Measurements from ENCODE around the gene SIDT1.
"Not testable (repeated sequence)": the region's sequence is repeated elsewhere in the genome, so short reads cannot be mapped to it uniquely, and the experiment has no call there.

Gene SIDT1

DNA sequence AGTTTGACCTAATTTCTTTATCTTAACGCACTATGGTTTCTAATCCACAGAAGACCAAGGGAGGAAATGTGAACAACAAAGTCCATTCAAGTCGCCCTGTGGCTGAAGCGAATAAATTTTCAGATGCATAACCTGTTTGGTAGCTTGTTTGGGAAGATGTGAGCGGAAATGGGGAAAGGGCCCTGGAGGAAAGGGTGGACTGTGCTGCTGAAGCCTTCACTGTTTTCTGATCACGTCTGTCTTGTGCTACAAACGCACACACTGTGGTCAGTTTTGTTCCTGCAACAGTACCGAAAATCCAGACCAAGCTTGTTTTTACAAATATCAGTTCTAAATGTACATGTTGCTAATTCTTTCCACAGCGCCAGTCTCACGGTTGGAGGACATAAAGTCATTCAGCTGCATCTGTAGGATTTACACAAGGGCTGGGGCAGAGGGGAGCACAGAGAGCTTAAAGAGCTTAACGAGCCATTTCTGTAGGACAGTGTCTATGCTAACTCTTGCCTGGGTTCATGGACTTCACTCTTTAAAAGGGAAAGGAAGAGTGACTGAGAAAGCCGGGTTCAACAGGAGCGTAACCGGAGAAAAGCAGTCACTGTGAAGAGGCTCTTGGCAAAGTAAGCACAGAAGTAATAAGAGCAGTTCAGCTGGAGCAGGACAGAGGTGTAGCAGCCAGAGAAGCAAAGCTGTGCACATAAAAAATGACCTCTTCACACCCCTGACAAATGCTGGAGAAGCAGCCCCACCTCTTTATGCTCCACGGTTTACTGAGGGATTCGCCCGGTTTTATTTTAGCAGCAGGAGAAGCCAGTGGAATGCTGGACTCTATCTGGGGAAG is 97.4 kb downstream of the SIDT1 start:
- TF ChIP-seq, protein P1, sequence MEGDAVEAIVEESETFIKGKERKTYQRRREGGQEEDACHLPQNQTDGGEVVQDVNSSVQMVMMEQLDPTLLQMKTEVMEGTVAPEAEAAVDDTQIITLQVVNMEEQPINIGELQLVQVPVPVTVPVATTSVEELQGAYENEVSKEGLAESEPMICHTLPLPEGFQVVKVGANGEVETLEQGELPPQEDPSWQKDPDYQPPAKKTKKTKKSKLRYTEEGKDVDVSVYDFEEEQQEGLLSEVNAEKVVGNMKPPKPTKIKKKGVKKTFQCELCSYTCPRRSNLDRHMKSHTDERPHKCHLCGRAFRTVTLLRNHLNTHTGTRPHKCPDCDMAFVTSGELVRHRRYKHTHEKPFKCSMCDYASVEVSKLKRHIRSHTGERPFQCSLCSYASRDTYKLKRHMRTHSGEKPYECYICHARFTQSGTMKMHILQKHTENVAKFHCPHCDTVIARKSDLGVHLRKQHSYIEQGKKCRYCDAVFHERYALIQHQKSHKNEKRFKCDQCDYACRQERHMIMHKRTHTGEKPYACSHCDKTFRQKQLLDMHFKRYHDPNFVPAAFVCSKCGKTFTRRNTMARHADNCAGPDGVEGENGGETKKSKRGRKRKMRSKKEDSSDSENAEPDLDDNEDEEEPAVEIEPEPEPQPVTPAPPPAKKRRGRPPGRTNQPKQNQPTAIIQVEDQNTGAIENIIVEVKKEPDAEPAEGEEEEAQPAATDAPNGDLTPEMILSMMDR (IDR thresholded peaks at IDR 0.05; ENCODE audit: low read depth, low read length) = no peak
- no peaks in the 10 kb centered on the region for H3K9me3 ChIP-seq (ENCODE audit: severe bottlenecking)
- H3K4me3 ChIP-seq (ENCODE audit: low read depth, low read length) = no peak overlapping the region
- H3K27ac ChIP-seq = no peak overlapping the region
- DNase-seq = peak; percentile 30
- H3K27me3 ChIP-seq (ENCODE audit: insufficient read depth, low read depth, severe bottlenecking) = no peaks in the 10 kb centered on the region
- no peaks in the 10 kb centered on the region for H3K36me3 ChIP-seq

DNA sequence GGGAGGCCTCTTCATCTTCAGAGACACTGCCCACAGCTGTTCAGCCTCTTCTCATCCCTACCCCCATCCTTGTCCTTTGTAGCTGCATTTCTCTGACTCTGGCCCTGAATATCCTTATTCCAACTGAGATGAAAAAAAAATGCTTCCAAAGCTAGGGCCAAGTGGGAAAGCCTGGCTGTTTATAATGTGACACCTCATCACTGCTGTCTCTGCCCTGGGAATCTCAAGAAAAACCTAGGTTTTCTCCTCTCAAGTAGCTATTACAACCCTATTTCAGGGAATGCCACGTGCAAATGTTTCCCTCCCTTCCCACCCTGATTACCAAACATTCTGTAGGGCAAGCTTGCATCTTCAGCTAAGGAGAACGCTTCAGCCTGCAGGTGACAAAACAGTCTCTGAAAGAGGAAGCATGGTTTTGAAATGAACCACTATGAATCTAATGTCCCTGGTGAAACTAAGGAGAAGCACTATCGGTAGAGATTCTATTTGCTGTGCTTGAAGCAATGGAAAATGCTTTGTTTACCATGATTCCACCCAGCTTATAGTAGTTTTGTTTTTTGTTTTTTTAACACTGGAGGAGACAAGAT is 98.7 kb downstream of the SIDT1 start:
- Histone ChIP-seq H3K36me3 (no peaks in the 10 kb centered on the region), H3K27me3 (ENCODE audit: insufficient read depth, low read depth, severe bottlenecking) (no peaks in the 10 kb centered on the region), H3K27ac (no peak overlapping the region), H3K4me3 (ENCODE audit: low read depth, low read length) (no peak overlapping the region), H3K9me3 (ENCODE audit: severe bottlenecking) (no peaks in the 10 kb centered on the region)
- TF ChIP-seq, protein P1 (IDR thresholded peaks at IDR 0.05; ENCODE audit: low read depth, low read length) = no peak
- no peak for DNase-seq

DNA sequence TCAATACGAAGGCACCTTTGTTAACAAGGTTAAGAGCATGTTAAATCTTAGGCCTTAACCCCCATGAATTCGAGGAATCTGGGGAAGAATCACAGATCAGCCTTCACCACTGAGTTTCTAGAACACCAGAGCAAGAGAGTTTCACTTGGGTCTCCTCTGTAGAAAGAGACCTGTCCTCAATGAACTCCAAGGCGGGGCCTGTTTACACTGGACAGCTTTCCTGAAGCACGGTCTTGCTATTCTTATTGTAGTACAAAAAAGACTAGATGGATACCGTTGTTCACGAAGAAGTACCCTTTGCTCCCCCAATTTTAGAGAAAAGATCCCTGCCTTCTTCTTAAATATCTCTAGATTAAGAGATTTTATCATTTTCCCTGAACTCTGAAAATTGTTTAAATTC is 99.2 kb downstream of the SIDT1 start:
- TF ChIP-seq, protein P1 (IDR thresholded peaks at IDR 0.05; ENCODE audit: low read depth, low read length) = no peak
- Histone ChIP-seq H3K36me3 (no peaks in the 10 kb centered on the region), H3K27ac (no peak overlapping the region), H3K4me3 (ENCODE audit: low read depth, low read length) (no peak overlapping the region), H3K27me3 (ENCODE audit: insufficient read depth, low read depth, severe bottlenecking) (no peaks in the 10 kb centered on the region), H3K9me3 (ENCODE audit: severe bottlenecking) (no peaks in the 10 kb centered on the region)
- no peak for DNase-seq

DNA sequence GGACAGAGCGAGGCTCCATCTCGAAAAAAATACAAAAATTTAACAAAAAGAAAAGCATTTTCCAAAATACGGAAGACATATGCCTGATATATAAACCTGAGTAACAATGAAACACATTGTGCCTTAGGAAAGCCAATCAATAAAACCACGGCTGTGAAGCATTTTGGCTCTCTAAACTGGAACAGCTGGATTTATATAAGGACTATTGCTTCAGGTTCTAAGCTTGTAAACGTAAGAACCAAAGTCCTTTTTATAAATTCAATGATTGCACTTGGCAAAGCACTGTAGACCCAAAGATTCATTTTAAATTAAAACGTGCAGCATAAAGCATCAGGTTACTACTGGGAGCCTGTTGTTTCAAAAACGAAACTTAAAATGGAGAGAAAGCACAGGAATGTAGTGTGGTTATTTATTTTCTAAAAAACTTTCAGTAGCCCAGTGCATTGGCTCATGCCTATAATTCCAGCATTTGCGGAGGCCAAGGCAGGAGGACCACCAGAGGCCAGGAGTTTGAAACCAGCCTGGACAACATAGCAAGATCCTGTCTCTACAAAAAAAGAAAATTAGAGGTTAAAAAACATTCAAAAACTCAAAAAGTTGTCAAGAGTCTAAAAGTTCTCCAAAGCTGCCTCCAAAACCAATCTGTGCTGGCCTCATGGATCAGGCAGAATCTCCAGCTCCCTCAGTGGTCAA is 102.6 kb downstream of the SIDT1 start:
- Histone ChIP-seq H3K4me3 (ENCODE audit: low read depth, low read length) (no peak overlapping the region), H3K27me3 (ENCODE audit: insufficient read depth, low read depth, severe bottlenecking) (no peaks in the 10 kb centered on the region), H3K27ac (no peak overlapping the region), H3K9me3 (ENCODE audit: severe bottlenecking) (no peaks in the 10 kb centered on the region), H3K36me3 (no peaks in the 10 kb centered on the region)
- DNase-seq = no peak
- TF ChIP-seq, protein P1 (IDR thresholded peaks at IDR 0.05; ENCODE audit: low read depth, low read length) = no peak

DNA sequence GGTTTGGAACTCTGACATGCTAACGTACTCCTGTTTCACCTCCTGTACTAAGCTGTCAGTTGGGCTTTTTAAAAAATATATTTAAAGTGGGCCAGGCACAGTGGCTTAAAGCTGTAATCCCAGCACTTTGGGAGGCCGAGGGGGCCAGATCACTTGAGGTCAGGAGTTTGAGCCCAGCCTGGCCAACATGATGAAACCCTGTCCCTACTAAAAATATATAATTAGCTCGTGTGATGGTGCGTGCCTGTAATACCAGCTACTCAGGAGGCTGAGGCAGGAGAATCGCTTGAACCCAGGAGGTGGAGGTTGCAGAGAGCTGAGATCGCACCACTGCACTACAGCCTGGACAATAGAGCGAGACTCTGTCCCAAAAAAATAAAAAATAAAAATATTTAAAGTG is 103.7 kb downstream of the SIDT1 start:
- H3K4me3 ChIP-seq (ENCODE audit: low read depth, low read length); H3K27ac ChIP-seq; H3K9me3 ChIP-seq (ENCODE audit: severe bottlenecking); H3K36me3 ChIP-seq; H3K27me3 ChIP-seq (ENCODE audit: insufficient read depth, low read depth, severe bottlenecking); DNase-seq: not testable (repeated sequence)

DNA sequence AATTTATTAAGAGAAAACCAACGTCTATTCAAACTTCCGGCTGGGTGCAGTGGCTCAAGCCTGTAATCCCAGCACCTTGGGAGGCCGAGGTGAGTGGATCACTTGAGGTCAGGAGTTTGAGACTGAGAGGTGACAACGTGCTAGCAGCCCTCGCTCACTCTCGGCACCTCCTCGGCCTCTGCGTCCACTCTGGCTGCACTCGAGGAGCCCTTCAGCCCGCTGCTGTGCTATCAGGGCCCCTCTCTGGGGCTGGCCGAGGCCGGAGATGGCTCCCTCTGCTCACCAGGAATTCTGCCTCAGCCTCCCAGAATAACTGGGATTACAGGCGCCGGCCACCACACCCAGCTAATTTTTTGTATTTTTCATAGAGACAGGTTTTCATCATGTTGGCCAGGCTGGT is 105.4 kb downstream of the SIDT1 start:
- TF ChIP-seq, protein P1 (IDR thresholded peaks at IDR 0.05; ENCODE audit: low read depth, low read length) = no peak
- no peaks in the 10 kb centered on the region for H3K27me3 ChIP-seq (ENCODE audit: insufficient read depth, low read depth, severe bottlenecking)
- no peaks in the 10 kb centered on the region for H3K9me3 ChIP-seq (ENCODE audit: severe bottlenecking)
- H3K4me3 ChIP-seq (ENCODE audit: low read depth, low read length) = no peak overlapping the region
- H3K36me3 ChIP-seq = no peaks in the 10 kb centered on the region
- DNase-seq = no peak
- H3K27ac ChIP-seq = no peak overlapping the region

Measured in WERI-Rb-1 (cell line).